Measurements from ENCODE around the gene CRHR2.

The CRHR2 gene

DNA sequence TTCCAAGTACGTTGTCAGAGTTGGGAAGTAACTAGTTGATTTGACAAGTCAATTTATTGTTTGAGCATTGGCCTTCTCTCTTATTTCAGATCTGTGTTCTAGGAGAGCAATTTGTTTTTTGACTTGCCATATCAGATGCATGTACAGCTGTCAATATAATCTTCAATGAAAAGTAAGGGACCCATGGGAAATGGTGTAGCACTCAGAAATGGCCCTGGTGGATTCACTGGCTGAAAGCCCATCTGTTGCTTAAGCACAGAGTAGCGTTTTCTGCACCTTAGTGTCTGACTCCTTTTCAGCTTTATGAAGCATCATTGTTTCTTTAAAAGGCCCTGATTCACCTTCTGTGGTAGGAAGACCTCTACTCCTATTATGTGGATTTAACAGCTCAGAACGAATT, 77.4 kb downstream of the CRHR2 start:
- TF ChIP-seq, protein P1, sequence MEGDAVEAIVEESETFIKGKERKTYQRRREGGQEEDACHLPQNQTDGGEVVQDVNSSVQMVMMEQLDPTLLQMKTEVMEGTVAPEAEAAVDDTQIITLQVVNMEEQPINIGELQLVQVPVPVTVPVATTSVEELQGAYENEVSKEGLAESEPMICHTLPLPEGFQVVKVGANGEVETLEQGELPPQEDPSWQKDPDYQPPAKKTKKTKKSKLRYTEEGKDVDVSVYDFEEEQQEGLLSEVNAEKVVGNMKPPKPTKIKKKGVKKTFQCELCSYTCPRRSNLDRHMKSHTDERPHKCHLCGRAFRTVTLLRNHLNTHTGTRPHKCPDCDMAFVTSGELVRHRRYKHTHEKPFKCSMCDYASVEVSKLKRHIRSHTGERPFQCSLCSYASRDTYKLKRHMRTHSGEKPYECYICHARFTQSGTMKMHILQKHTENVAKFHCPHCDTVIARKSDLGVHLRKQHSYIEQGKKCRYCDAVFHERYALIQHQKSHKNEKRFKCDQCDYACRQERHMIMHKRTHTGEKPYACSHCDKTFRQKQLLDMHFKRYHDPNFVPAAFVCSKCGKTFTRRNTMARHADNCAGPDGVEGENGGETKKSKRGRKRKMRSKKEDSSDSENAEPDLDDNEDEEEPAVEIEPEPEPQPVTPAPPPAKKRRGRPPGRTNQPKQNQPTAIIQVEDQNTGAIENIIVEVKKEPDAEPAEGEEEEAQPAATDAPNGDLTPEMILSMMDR (IDR thresholded peaks at IDR 0.05; ENCODE audit: insufficient read depth, low read depth, low read length, missing control alignments), result no peak
- no peak overlapping the region for H3K4me3 ChIP-seq (ENCODE audit: low read length)
- DNase-seq (ENCODE audit: low read depth), result no peak

Data from epithelial cell of esophagus (primary cell).